HG02610 (cell line): ENCODE measurements around the gene ARAP1.

Experiments used
- ATAC-seq: cut with Tn5 transposase; IDR thresholded peaks from one replicate; pipeline ENCODE4 v1.9.1; 2021; ENCODE audit warnings: mild to moderate bottlenecking, moderate library complexity; ENCODE audit not compliant: unreplicated experiment

Gene ARAP1

GRCh38 chr11:72642043-72642883 lies 109.9 kb downstream of the ARAP1 start:
- ATAC-seq = no peak

- ATAC-seq = no peak
These were observed 110.6 kb downstream of the ARAP1 start for GRCh38 chr11:72641522-72642042.

- ATAC-seq = no peak
These were observed 112.5 kb downstream of the ARAP1 start for GRCh38 chr11:72639502-72640375.

- no peak for ATAC-seq
These were observed 114.3 kb downstream of the ARAP1 start for GRCh38 chr11:72637926-72638325.

GRCh38 chr11:72637198-72637597 lies 115.0 kb downstream of the ARAP1 start:
- ATAC-seq = no peak

- no peak for ATAC-seq
These were observed 115.8 kb downstream of the ARAP1 start for GRCh38 chr11:72636376-72636775.

GRCh38 chr11:72635933-72636332 lies 116.3 kb downstream of the ARAP1 start:
- no peak for ATAC-seq

GRCh38 chr11:72635309-72635915 lies 116.8 kb downstream of the ARAP1 start:
- no peak for ATAC-seq
